KMS-11 (cell line): ENCODE data around the gene RSPH10B2.
"Not testable (repeated sequence)": the region's sequence is repeated elsewhere in the genome, so short reads cannot be mapped to it uniquely, and the experiment has no call there.

Experiments used
- H2AFZ ChIP-seq: fragments of 200-600 bp; sonication (generic); 2 replicates; pipeline ENCODE4 v1.6.1; 2016; ENCODE audit warnings: antibody characterized with exemption, mixed run types, low read depth
- H3K27ac ChIP-seq: fragments of 200-600 bp; sonication (generic); 2 replicates; pipeline ENCODE4 v1.6.1; 2016; ENCODE audit warnings: mild to moderate bottlenecking, mixed run types
- H3K27me3 ChIP-seq: fragments of 200-600 bp; sonication (generic); 2 replicates; pipeline ENCODE4 v1.6.1; 2017; ENCODE audit warnings: mild to moderate bottlenecking, low read depth, mixed run types, moderate library complexity; ENCODE audit not compliant: insufficient read depth
- H3K36me3 ChIP-seq: fragments of 200-600 bp; sonication (generic); 2 replicates; pipeline ENCODE4 v1.6.1; 2017; ENCODE audit warnings: mild to moderate bottlenecking, mixed run types; ENCODE audit not compliant: insufficient read depth
- H3K4me1 ChIP-seq: fragments of 200-600 bp; sonication (generic); 2 replicates; pipeline ENCODE4 v1.6.1; 2016; ENCODE audit warnings: mild to moderate bottlenecking, low read depth, mixed run types; ENCODE audit not compliant: poor library complexity, severe bottlenecking
- H3K4me2 ChIP-seq: fragments of 200-600 bp; sonication (generic); 2 replicates; pipeline ENCODE4 v1.7.0; 2016; ENCODE audit warnings: mild to moderate bottlenecking, mixed run types
- H3K4me3 ChIP-seq: fragments of 200-600 bp; sonication (generic); IDR thresholded peaks from 2 replicates; pipeline ENCODE4 v1.6.1; 2017; ENCODE audit warnings: low read depth, low read length, mixed read lengths; ENCODE audit not compliant: insufficient read depth
- H3K79me2 ChIP-seq: fragments of 200-600 bp; sonication (generic); 2 replicates; pipeline ENCODE4 v1.6.1; 2016; ENCODE audit warnings: low read depth, mixed run types; ENCODE audit not compliant: insufficient read depth
- H3K9ac ChIP-seq: fragments of 200-600 bp; sonication (generic); 2 replicates; pipeline ENCODE4 v1.6.1; 2016; ENCODE audit warnings: mild to moderate bottlenecking, mixed run types
- H4K20me1 ChIP-seq: fragments of 200-600 bp; sonication (generic); 2 replicates; pipeline ENCODE4 v1.6.1; 2016; ENCODE audit warnings: mild to moderate bottlenecking, mixed run types; ENCODE audit not compliant: insufficient read depth

The RSPH10B2 gene

DNA sequence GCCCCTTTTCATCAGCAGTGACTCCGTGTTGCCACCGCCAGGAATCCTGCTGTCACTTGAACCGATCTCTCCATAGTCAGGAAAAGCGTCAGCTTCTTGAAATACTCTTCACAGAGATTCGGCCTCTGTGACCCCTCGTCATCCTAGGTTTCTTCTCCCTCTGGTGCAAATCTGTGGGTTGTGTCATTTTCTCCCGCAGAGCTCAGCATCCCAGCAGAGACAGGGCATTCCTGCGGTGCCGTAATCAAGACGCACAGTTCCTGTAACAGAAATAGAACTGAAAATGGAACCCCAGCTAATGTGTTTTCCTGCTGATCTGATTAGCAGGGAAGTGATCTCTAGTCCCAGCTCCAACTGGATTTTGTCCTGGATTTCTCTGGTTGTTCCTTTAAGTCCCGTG is 40.4 kb downstream of the RSPH10B2 start:
- not testable (repeated sequence) for H4K20me1 ChIP-seq, H3K4me2 ChIP-seq

DNA sequence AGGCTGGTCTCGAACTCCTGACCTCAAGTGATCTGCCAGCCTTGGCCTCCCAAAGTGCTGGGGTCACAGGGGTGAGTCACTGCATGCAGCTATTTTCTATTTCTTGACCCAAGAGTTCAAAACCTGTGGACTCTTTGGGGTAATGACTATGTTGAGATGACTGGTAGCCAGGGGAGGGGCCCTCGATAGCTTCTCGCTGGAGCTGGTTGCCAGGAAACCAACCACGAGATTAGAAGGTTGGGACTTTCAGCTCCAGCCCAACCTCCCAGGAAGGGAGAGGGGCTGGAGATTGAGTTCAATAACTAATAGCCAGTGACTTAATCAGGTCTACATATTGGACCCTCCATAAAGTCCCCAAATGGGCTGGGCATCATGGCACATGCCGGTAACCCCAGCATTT is 43.3 kb downstream of the RSPH10B2 start:
- H3K4me2 ChIP-seq, H3K36me3 ChIP-seq, H3K9ac ChIP-seq, H2AFZ ChIP-seq, H3K27me3 ChIP-seq, H4K20me1 ChIP-seq, H3K4me3 ChIP-seq, H3K4me1 ChIP-seq, H3K79me2 ChIP-seq, H3K27ac ChIP-seq: not testable (repeated sequence)

More for the DNA sequence above, 40.4 kb downstream of the RSPH10B2 start:
- not testable (repeated sequence) for H3K27me3 ChIP-seq, H3K4me1 ChIP-seq, H3K36me3 ChIP-seq, H3K9ac ChIP-seq, H3K79me2 ChIP-seq, H3K4me3 ChIP-seq, H3K27ac ChIP-seq, H2AFZ ChIP-seq

DNA sequence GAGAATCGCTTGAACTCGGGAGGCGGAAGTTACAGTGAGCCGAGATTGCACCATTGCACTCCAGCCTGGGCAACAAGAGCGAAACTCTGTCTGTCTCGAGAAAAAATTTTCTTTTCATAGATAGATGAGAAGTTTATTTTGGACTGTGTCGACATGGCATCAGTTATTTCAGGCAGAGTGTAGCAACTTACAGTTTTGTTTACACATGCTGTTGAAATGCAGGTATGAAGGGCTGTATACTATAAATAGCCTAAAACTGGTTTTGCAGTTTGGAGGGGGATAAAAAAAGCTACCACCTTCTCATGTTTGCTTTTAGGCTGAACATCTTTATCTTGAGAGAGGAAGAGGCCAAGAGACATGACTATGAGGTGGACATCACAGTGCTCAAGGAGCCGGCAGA is 44.1 kb downstream of the RSPH10B2 start:
- H4K20me1 ChIP-seq, H3K4me1 ChIP-seq, H2AFZ ChIP-seq, H3K36me3 ChIP-seq, H3K4me2 ChIP-seq, H3K9ac ChIP-seq, H3K79me2 ChIP-seq, H3K27me3 ChIP-seq, H3K4me3 ChIP-seq, H3K27ac ChIP-seq: not testable (repeated sequence)

DNA sequence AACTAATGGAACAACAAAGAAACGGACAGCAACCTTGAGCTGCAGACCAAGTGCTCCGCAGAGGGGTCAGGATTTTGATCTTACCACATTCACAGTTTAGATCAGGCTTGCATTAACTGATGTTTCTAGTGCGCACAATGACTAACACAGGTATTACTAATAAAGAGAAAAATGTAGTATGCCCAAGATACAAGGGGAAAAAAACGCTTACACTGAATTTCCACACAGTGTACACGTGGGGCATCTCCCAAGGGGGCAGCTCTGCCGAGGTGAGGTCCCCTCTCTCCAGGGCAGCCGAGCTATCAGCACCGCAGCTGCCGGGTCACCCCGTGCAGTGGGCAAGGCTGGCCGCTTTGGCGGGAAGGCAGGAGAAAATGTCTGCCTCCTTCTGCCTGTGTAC is 46.0 kb downstream of the RSPH10B2 start:
- not testable (repeated sequence) for H3K36me3 ChIP-seq, H3K27me3 ChIP-seq, H3K4me1 ChIP-seq, H3K27ac ChIP-seq, H2AFZ ChIP-seq, H3K9ac ChIP-seq, H4K20me1 ChIP-seq, H3K4me3 ChIP-seq, H3K4me2 ChIP-seq, H3K79me2 ChIP-seq

DNA sequence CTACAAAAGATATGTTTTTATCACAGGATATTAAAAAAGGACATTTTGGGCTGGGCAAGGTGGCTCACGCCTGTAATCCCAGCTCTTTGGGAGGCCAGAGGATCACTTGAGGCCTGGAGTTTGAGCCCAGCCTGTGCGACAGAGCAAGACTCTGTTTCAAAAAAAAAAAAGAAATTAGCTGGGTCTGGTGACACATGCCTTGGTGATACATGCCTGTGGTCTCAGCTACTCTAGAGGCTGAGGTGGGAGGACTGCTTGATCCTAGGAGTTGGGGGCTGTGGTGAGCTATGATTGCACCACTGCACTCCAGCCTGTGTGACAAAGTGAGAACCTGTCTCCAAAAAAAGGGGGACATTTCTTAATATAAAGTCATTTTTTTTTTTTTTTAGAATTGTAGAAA is 46.4 kb downstream of the RSPH10B2 start:
- not testable (repeated sequence) for H3K27me3 ChIP-seq, H3K4me2 ChIP-seq, H3K4me3 ChIP-seq, H3K79me2 ChIP-seq, H3K9ac ChIP-seq, H4K20me1 ChIP-seq, H2AFZ ChIP-seq, H3K36me3 ChIP-seq, H3K4me1 ChIP-seq, H3K27ac ChIP-seq

DNA sequence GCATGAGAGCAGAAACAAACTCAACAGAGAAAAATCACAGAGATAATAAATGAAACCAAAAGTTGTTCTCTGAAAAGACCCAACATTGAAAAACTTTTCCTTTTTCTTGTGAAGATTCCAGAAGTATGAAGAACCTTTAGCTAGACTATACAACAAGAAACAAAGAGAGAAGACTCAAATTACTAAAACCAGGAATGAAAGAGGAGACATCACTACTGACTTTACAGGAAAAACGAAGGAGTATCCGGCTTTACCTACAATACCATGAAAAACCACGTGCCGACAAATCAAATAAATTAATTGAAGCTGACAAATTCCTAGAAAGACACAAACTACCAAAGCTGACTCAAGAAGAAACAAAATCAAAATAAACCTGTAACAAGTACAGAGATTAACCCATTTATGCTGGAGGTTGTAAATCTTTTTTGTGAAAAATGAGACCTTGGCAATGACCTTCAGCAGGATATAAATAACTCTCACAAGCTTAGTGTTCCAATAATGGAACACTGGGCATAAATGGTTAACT is 53.6 kb downstream of the RSPH10B2 start:
- not testable (repeated sequence) for H3K79me2 ChIP-seq, H3K4me3 ChIP-seq, H3K27me3 ChIP-seq, H3K27ac ChIP-seq, H3K36me3 ChIP-seq, H4K20me1 ChIP-seq, H2AFZ ChIP-seq, H3K9ac ChIP-seq, H3K4me1 ChIP-seq, H3K4me2 ChIP-seq

DNA sequence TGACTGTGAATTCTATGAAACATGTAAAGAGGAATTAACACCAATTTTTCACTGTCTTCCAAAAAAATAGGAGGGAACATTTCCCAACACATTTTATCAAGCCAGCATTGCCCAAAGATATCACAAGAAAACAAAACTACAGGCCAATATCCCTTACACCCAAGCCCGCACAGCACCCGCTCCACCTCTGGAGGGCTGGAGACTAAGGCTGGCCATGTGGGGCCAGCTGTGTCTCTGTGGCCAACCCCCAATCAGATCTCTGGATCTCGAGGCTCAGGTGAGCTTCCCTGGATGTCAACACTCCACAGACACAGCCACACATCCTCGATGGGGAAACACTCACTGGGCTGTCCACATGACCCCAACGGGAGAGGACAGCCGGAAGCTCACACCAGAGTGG is 54.1 kb downstream of the RSPH10B2 start:
- not testable (repeated sequence) for H3K27ac ChIP-seq, H2AFZ ChIP-seq, H3K79me2 ChIP-seq, H3K9ac ChIP-seq, H3K36me3 ChIP-seq, H3K4me3 ChIP-seq, H3K27me3 ChIP-seq, H3K4me1 ChIP-seq, H3K4me2 ChIP-seq, H4K20me1 ChIP-seq

DNA sequence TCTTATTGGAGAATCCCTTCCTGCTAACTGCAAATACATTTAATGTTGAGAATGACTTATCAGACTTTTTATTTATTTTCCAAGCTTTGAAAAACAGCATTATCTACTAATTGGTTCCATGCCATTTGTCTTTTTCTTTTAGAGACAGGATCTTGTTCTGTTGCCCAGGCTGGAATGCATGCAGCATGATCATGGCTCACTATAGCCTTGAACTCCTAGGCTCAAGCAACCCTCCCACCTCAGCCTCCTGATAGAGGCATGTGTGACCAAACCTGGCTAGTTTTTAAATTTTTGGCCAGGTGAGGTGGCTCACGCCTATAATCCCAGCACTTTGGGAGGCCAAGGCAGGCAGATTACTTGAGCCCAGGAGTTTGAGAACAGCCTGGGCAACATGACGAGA is 59.1 kb downstream of the RSPH10B2 start:
- H3K4me2 ChIP-seq, H3K9ac ChIP-seq, H4K20me1 ChIP-seq, H3K36me3 ChIP-seq, H3K4me1 ChIP-seq, H3K4me3 ChIP-seq, H3K79me2 ChIP-seq, H3K27ac ChIP-seq, H3K27me3 ChIP-seq, H2AFZ ChIP-seq: not testable (repeated sequence)

DNA sequence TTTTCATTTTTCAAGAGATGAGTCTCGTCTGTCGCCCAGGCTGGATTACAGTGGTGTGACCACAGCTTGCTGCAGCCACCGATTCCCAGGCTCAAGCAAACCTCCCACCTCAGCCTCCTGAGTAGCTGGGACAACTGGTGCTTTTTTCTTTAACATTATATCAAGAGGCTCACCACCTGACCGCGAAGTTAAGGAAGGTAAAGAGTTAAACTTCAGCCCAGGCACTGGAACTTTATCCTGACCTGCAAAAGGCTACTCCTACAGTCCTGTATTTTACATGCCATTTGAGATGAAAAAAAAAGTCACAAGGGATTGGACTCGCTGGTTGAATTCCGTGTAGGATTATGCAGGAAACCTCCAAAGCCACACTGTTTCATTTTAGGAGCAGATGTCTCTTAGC is 61.6 kb downstream of the RSPH10B2 start:
- H3K79me2 ChIP-seq, H3K36me3 ChIP-seq, H3K4me2 ChIP-seq, H3K4me1 ChIP-seq, H3K9ac ChIP-seq, H3K27ac ChIP-seq, H2AFZ ChIP-seq, H3K4me3 ChIP-seq, H4K20me1 ChIP-seq, H3K27me3 ChIP-seq: not testable (repeated sequence)

DNA sequence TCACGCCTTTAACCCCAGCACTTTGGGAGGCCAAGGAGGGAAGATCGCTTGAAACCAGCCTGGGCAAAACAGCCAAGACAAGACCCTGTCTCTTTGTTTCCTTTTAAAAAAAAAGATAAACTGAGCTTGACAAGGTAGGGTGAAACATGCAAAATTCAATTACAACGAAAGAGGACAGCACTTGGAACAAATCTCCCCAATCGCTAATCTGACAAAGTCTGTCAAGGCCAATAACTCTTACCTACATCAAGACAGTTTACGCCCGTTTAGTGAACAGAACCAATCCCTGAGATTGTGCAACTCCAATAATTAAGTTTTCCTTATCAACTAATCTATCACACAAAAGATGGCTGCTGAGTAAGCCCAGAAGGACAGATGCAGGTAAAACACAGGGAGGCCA is 67.7 kb downstream of the RSPH10B2 start:
- H3K27ac ChIP-seq, H3K4me3 ChIP-seq, H3K4me2 ChIP-seq, H4K20me1 ChIP-seq, H3K4me1 ChIP-seq, H3K9ac ChIP-seq, H3K36me3 ChIP-seq, H3K79me2 ChIP-seq, H2AFZ ChIP-seq, H3K27me3 ChIP-seq: not testable (repeated sequence)
